ENCODE results near the gene BAAT.

BAAT gene

DNA sequence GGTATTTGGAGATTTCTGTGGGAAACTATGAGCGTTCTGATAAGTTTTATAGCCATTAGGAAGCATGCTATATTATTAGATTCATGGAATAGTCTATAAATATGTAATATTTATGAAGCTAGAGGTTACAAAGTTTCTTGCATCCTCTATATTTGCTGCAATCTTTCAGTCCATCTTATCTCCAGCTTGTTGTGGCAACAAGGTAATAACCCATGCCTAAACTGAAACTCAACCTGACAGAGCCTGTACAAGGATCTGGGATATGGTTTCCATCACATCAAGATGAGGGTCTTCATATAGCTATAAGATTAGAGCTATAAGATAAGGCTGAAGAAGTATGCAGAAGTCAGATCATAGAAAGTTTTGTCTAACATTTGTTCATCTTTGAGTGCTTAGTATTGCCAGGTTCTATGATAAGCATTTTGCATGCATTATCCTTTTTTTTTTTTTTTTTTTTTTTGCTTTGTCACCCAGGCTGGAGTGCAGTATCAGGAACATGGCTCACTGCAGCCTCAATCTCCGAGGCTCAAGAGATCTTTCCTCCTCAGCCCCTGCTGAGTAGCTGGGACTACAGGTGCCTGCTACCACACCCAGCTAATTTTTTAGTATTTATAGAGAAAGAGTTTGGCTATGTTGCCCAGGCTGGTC, 14.8 kb downstream of the BAAT start:
- DNase-seq, result no peak
- intact Hi-C loops (cut with DNase I), result no loop called here

- no peak for DNase-seq
- intact Hi-C loops (cut with DNase I), result no loop called here
These were observed 15.5 kb downstream of the BAAT start for GRCh38 chr9:101369286-101369685.

DNA sequence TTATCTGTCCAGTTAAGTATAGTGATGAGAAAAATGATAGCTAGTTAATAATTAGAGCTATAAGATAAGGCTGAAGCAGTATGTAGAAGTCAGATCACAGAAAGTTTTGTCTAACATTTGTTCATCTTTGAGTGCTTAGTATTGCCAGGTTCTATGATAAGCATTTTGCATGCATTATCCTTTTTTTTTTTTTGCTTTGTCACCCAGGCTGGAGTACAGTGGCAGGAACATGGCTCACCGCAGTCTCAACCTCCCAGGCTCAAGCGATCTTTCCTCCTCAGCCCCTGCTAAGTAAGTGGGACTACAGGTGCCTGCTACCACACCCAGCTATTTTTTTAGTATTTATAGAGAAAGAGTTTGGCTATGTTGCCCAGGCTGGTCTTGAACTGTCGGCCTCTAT, 17.5 kb downstream of the BAAT start:
- intact Hi-C loops (cut with DNase I), result no loop called here
- DNase-seq, result no peak

GRCh38 chr9:101366038-101366756, 18.6 kb downstream of the BAAT start:
- intact Hi-C loops (cut with DNase I), result no loop called here

GRCh38 chr9:101365181-101365580, 19.6 kb downstream of the BAAT start:
- DNase-seq, result no peak
- intact Hi-C loops (cut with DNase I), result no loop called here

More at GRCh38 chr9:101366038-101366756, 18.6 kb downstream of the BAAT start:
- no peak for DNase-seq

- DNase-seq, result no peak
- intact Hi-C loops (cut with DNase I), result no loop called here
These were observed 22.4 kb downstream of the BAAT start for GRCh38 chr9:101362450-101362849.

- no peak for DNase-seq
- intact Hi-C loops (cut with DNase I), result no loop called here
These were observed 24.2 kb downstream of the BAAT start for GRCh38 chr9:101360647-101361046.

GRCh38 chr9:101359679-101360078, 25.1 kb downstream of the BAAT start:
- intact Hi-C loops (cut with DNase I), result no loop called here

GRCh38 chr9:101356619-101357018, 28.2 kb downstream of the BAAT start:
- DNase-seq, result no peak
- intact Hi-C loops (cut with DNase I), result no loop called here

More at GRCh38 chr9:101359679-101360078, 25.1 kb downstream of the BAAT start:
- DNase-seq, result no peak

DNA sequence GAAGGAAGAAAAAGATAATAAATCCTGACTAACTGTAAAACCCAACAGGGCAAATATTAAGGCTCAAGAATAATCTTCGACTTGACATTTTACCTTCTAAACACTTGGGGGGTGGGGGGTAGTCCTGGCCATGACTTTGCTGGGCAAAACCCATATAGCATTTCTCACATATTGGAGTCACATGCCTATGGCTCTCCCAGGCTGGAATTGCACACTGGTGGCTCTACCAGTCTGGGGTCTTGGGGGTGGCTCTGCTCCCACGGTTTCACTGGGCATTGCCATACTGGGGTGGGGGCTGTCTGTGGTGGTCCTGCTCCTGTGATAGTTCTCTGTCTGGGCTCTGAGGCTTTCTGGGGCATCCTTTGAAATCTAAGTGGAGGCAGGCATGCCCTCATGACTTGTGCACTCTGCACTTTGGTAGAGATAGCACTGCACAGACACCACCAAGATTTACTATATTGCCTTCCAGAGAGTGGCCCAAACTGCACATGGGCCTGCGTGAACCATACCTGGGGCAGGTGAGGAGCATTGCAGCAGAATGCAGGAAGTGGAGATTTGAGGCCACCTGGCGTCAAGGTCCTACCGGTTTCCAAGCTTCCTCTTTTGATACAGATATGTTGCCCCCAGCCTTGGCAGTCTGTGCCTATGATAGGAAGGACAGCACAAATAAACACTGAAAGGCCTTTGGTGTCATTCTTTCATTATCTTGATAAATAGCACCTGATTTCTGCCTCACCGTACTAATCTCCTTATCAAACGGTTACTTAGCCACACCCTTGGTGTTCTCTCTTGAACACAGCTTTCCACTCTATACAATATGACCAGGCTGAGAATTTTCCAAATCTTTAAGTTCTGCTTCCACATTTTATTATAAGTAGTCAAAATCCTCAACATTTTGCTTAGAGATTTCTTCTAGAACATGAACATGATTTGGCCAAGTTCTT, 29.8 kb downstream of the BAAT start:
- intact Hi-C loops (cut with DNase I), result no loop called here
- DNase-seq, result no peak

DNA sequence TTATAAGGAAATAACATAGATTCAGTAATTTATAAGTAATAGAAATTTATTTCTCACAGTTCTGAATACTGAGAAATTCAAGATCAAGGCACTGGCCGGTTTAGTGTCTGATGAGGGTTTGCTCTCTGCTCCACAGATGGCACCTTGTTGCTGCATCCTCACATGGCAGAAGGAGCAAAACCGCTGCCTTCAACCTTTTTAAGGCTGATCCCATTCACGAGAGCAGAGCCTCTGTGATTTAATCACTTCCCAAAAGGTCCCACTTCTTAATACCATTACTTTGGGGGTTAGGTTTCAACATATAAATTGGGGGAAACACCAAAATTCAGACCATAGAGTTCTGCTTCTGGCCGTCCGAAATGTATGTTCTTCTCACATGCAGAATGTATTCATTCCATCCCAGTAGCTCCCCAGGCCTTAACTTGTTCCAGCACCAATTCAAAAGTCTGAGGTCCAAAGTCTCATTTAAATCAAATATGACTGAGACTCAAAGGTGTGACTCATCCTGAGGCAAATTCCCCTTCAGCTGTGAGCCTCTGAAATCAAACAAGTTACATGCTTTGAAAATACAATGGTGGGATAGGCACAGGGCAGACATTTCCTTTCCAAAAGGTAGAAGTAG, 30.6 kb downstream of the BAAT start:
- DNase-seq, result no peak
- intact Hi-C loops (cut with DNase I), result no loop called here

DNA sequence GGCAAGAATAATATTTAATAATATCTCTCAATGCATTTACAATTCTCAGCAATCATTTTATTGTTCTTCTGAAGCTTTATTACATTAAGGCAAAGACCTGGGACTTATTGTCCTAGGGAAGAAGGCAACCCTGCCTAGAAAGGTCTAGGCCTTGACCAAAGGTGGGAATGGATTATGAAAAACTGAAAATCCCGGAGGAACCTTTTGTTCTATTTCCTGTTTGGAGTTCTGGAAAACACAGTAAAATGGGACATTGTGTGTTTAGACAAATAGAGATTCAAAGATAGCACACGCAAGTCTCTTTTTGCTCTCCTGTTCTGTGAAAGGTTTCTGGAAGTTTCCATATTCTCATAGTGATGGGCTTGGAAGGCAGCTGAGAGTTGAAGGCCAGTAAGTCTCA, 31.1 kb downstream of the BAAT start:
- DNase-seq, result no peak
- intact Hi-C loops (cut with DNase I), result no loop called here

DNA sequence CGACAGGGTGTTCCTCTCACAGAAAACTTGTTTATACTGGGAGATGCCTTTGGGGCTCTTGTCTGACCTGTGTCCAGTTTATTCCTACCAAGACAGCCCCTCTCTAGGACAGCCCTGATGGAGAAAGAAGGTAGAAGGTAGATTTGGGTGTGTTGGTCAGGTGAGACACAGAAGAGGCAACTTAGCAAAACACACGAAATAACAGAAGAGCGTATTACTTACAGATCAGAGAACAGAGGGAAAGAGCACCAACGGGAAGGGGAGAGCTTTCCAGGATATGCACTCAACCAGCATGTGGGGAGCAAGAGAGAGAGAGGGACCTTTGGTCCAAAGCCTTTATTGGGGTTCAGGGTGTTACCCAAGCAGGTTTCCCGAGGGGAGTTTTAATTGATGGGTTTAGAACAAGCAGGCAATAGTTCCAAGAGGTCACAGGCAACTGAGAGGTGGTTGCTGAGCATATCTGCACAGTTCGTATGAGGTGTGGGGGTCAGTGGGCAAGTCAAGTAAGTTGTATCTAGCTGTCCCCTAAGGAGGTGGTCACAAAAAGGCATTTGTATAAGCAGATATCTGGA, 31.8 kb downstream of the BAAT start:
- DNase-seq, result no peak
- intact Hi-C loops (cut with DNase I), result no loop called here

GRCh38 chr9:101350285-101350684, 34.5 kb downstream of the BAAT start:
- DNase-seq, result no peak
- intact Hi-C loops (cut with DNase I), result no loop called here

- DNase-seq, result no peak
- intact Hi-C loops (cut with DNase I), result no loop called here
These were observed 42.2 kb downstream of the BAAT start for GRCh38 chr9:101342595-101342994.

DNA sequence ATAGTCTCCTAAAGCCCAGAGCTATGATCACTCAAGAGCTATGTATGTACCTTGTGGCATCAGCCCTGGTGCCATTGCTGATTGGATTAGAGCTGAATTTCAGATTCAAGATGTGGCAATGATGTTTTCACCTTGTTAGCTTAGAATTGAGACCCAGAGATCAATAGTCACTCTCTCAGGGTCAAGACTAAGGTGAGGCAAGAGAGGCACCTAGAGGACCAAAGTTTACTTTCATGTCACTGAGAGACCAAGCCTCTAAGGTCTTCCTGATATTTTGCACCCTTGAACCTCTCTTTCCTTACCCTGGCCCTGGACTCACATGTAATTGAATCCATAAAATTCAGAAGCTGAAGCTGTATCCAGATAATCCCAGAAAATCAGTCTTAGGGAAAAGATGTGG, 42.8 kb downstream of the BAAT start:
- intact Hi-C loops (cut with DNase I), result no loop called here

GRCh38 chr9:101337237-101337636, 47.6 kb downstream of the BAAT start:
- intact Hi-C loops (cut with DNase I), result no loop called here
- DNase-seq, result no peak

More for the DNA sequence above, 42.8 kb downstream of the BAAT start:
- DNase-seq, result no peak

- no peak for DNase-seq
- intact Hi-C loops (cut with DNase I), result no loop called here
These were observed 48.7 kb downstream of the BAAT start for GRCh38 chr9:101336091-101336490.

Data from head of caudate nucleus (tissue), 42 donors.